GM12878 (cell line): ENCODE data around the gene SORBS1. TPM values are rescaled to one million over a fixed set of nuclear protein-coding genes. Genes with fewer than 3 reads are reported as not detected.

Experiments used
- ATAC-seq: fragments of 200-7000 bp; cut with Tn5 transposase; 3 replicates; pipeline ENCODE4 v1.9.1; 2020; ENCODE audit warnings: mild to moderate bottlenecking, moderate library complexity
- BruUV-seq: library from RNA; stranded (reverse); fragments of 400-500 nt; replicated peaks from 2 replicates; lab custom pipeline; 2021; lab: Mats Ljungman, UMichigan
- CTCF ChIA-PET: fragments of 300-600 bp; sonication (Branson Sonifier 250); formaldehyde crosslinking; extraction: SDS; loops from one replicate; lab custom pipeline; 2021; ENCODE audit warnings: inconsistent platforms; lab: Yijun Ruan, JAX
- POLR2A ChIA-PET: fragments of 350-600 bp; formaldehyde crosslinking; extraction: SDS; loops from one replicate; lab custom pipeline; 2021; ENCODE audit warnings: inconsistent platforms; lab: Charles Lee
- RAD21 ChIA-PET: fragments of 300-600 bp; sonication (Branson Sonifier 250); formaldehyde crosslinking; loops from one replicate; lab custom pipeline; 2023; ENCODE audit warnings: antibody characterized with exemption; ENCODE audit not compliant: unreplicated experiment; lab: Charles Lee
- SMC1A ChIA-PET: fragments of 300-600 bp; sonication (Branson Sonifier 250); formaldehyde crosslinking; loops from one replicate; lab custom pipeline; 2023; ENCODE audit not compliant: unreplicated experiment, uncharacterized antibody; lab: Charles Lee
- DNase-seq: peaks from one replicate; pipeline ENCODE4 v3.0.0-alpha.2; 2011; ENCODE audit warnings: low read depth, low spot score
- FAIRE-seq: peaks from 3 replicates; lab custom pipeline; 2011; peaks lifted over from hg19 to GRCh38; lab: Jason Lieb, UNC
- H2AFZ ChIP-seq: 2 replicates; pipeline ENCODE4 v1.6.0; 2011; ENCODE audit warnings: low read depth, low read length, control low read depth; ENCODE audit not compliant: control insufficient read depth
- H3K27ac ChIP-seq: 2 replicates; pipeline ENCODE4 v1.5.1; 2011; ENCODE audit warnings: control low read depth; ENCODE audit not compliant: control insufficient read depth, insufficient read depth
- H3K27me3 ChIP-seq, 2 experiments: replicated peaks in 1 of 2; 2 replicates each; pipeline versions ENCODE4 v1.6.0 to v1.6.1; 2011; ENCODE audit warnings: low read length in 1 of 2; ENCODE audit not compliant: control insufficient read depth in 2 of 2, insufficient read depth in 2 of 2
- H3K36me3 ChIP-seq, 2 experiments: 2 replicates each; pipeline ENCODE4 v1.5.1; 2011; ENCODE audit warnings: low read length in 1 of 2; ENCODE audit not compliant: control insufficient read depth in 2 of 2, insufficient read depth in 2 of 2
- H3K4me1 ChIP-seq: 2 replicates; pipeline ENCODE4 v1.6.1; 2011; ENCODE audit warnings: mild to moderate bottlenecking, low read length, moderate library complexity, mixed read lengths; ENCODE audit not compliant: control insufficient read depth, insufficient read depth
- H3K4me2 ChIP-seq: 2 replicates; pipeline ENCODE4 v1.6.0; 2011; ENCODE audit warnings: control low read depth; ENCODE audit not compliant: control insufficient read depth, insufficient read depth
- H3K4me3 ChIP-seq: fragments of 200-600 bp; sonication (generic); 2 replicates; pipeline ENCODE4 v1.5.1; 2016
- H3K79me2 ChIP-seq: 2 replicates; pipeline ENCODE4 v1.6.0; 2011; ENCODE audit warnings: low read length; ENCODE audit not compliant: control insufficient read depth, insufficient read depth
- H3K9ac ChIP-seq: 2 replicates; pipeline ENCODE4 v1.8.0; 2011; ENCODE audit warnings: low read length, control low read depth, mixed read lengths; ENCODE audit not compliant: control insufficient read depth, insufficient read depth
- H3K9me3 ChIP-seq: replicated peaks from 3 replicates; pipeline ENCODE4 v1.5.1; 2011; ENCODE audit warnings: mild to moderate bottlenecking, low read length; ENCODE audit not compliant: control insufficient read depth, insufficient read depth
- H4K20me1 ChIP-seq: 2 replicates; pipeline ENCODE4 v1.6.0; 2011; ENCODE audit not compliant: control insufficient read depth, insufficient read depth
- HDAC6 ChIP-seq: fragments of 200-600 bp; sonication (generic); IDR thresholded peaks from one replicate; pipeline ENCODE4 v1.8.0; 2017; ENCODE audit warnings: antibody characterized with exemption; ENCODE audit not compliant: unreplicated experiment
- MLLT1 ChIP-seq: fragments of 450-650 bp; IDR thresholded peaks from 2 replicates; pipeline ENCODE4 v1.6.1; 2016; ENCODE audit warnings: mild to moderate bottlenecking
- NKRF ChIP-seq: fragments of 450-650 bp; conservative IDR thresholded peaks from 2 replicates; pipeline ENCODE4 v1.6.1; 2017; ENCODE audit warnings: mild to moderate bottlenecking, moderate library complexity
- RBBP5 ChIP-seq: fragments of 200-600 bp; sonication (generic); conservative IDR thresholded peaks from 2 replicates; pipeline ENCODE4 v1.6.1; 2016
- SMARCA5 ChIP-seq: fragments of 450-650 bp; IDR thresholded peaks from 2 replicates; pipeline ENCODE4 v1.6.1; 2017; ENCODE audit warnings: mild to moderate bottlenecking
- SPI1 ChIP-seq: IDR thresholded peaks from 2 replicates; pipeline ENCODE4 v1.6.1; 2011; ENCODE audit warnings: low read depth, mild to moderate bottlenecking, low read length, moderate library complexity, borderline replicate concordance; ENCODE audit not compliant: insufficient read depth
- SREBF1 ChIP-seq: IDR thresholded peaks from 2 replicates; pipeline ENCODE4 v1.6.1; 2012; ENCODE audit warnings: mild to moderate bottlenecking, low read length
- ZBTB11 ChIP-seq: fragments of 450-650 bp; formaldehyde crosslinking; IDR thresholded peaks from 2 replicates; pipeline ENCODE4 v1.5.0; 2022; ENCODE audit warnings: mild to moderate bottlenecking, missing genetic modification characterization
- ZNF384 ChIP-seq: IDR thresholded peaks from 2 replicates; pipeline ENCODE4 v1.6.1; 2012; ENCODE audit warnings: low read depth, mild to moderate bottlenecking, low read length, improper control_type of control experiment, borderline replicate concordance
- WGBS: methylation state at CpG from one replicate; pipeline ENCODE4 v1.1.6; 2016; ENCODE audit warnings: low lambda C conversion rate; ENCODE audit not compliant: insufficient replicate concordance, insufficient coverage; ENCODE audit errors: missing lambda C conversion rate; 5-methylcytosine and 5-hydroxymethylcytosine counted together
- in situ Hi-C: fragments of 300-500 bp; cut with MboI; formaldehyde crosslinking; loops from 9 replicates; pipeline ENCODE4 v1.14.3; 2018; ENCODE audit warnings: mixed read lengths
- intact Hi-C: fragments of 100-400 bp; cut with micrococcal nuclease; formaldehyde crosslinking; loops from one replicate; pipeline ENCODE4 v1.14.2; 2022; ENCODE audit not compliant: unreplicated experiment
- polyA plus RNA-seq, 11 experiments: library from polyadenylated mRNA; depleted of rRNA in 4 of 11; unstranded in 6 of 11; stranded (reverse) in 5 of 11; fragments of >200 nt; fragmentation: Nextera tagmentation in 4 of 11; fragmentation: Illumina TruSeq in 1 of 11; extraction: Ambion mirVana in 4 of 11; extraction: Trizol in 1 of 11; gene quantifications; 1 replicate in 1 of 11; 2 replicates in 10 of 11; pipeline versions ENCODE4 v1.2.1 to v1.2.3, GENCODE V29; 2011 to 2016; ENCODE audit warnings: inconsistent platforms in 2 of 11, missing spikeins in 2 of 11, low read depth in 1 of 11
- total RNA-seq, 4 experiments: library from RNA; depleted of rRNA in 3 of 4; stranded (reverse); fragments of >200 nt in 3 of 4; fragmentation: Illumina TruSeq in 1 of 4; extraction: Trizol in 1 of 4; gene quantifications; 2 replicates each; pipeline versions ENCODE4 v1.2.1 to v1.2.3, GENCODE V29; 2013 to 2021

SORBS1 gene
- total and polyA plus RNA-seq, 10 of the 15 experiments (the other 5 are each of a cell fraction or from before 2014, with no cell fraction given) = 0.13 to 0.75 (median 0.39) TPM

- TF ChIP-seq MLLT1 = no peak
- TF ChIP-seq, all 136 proteins: peak for 0
- RAD21 ChIA-PET = interaction anchor here (1.1 kb wide), 1 partner anchor 38 kb away, joined by 3 read pairs; no protein-coding TSS in a partner anchor
- no peaks in the 10 kb centered on the region for H3K36me3 ChIP-seq
- no peaks in the 10 kb centered on the region for H4K20me1 ChIP-seq
- CTCF ChIA-PET = interaction anchor here (0.7 to 2.6 kb wide), 5 partner anchors 13 to 39 kb away, joined by 3 to 19 read pairs (median 5); no protein-coding TSS in a partner anchor
- no peak overlapping the region for H3K27ac ChIP-seq
- H3K4me2 ChIP-seq = no peak overlapping the region
- WGBS = 49% methylated on average over 5 of the region's 5 CpGs
- no peaks in the 10 kb centered on the region for H3K9me3 ChIP-seq
- H3K27me3 ChIP-seq = no peaks in the 10 kb centered on the region; a peak in 2 of 4 replicates
- H3K4me1 ChIP-seq = no peaks in the 10 kb centered on the region
- no peak for FAIRE-seq
- POLR2A ChIA-PET = no interaction called here
- DNase-seq = no peak
- SMC1A ChIA-PET = interaction anchor here (0.7 to 2.0 kb wide), 4 partner anchors 10 to 235 kb away, joined by 3 to 5 read pairs (median 3); no protein-coding TSS in a partner anchor
- intact Hi-C loops (no loop called here), in situ Hi-C loops (no loop called here)
- H3K79me2 ChIP-seq = no peaks in the 10 kb centered on the region
- H3K9ac ChIP-seq = no peak overlapping the region
- H3K4me3 ChIP-seq = no peak overlapping the region
- H2AFZ ChIP-seq = no peak overlapping the region
- BruUV-seq = no TSS peak
- ATAC-seq = no peak
Observed at GRCh38 chr10:95413588-95413987, 147.6 kb downstream of the SORBS1 start.

GRCh38 chr10:95411635-95412034, 149.5 kb downstream of the SORBS1 start:
- BruUV-seq = no TSS peak
- RAD21 ChIA-PET = no interaction called here
- no peak overlapping the region for H3K27ac ChIP-seq
- TF ChIP-seq ZNF384 (no peak), SMARCA5 (no peak), ZBTB11 (CRISPR knock-in tag) (no peak), SPI1 (no peak), NKRF (no peak), HDAC6 (no peak), RBBP5 (no peak), SREBF1 (no peak)

More at GRCh38 chr10:95411635-95412034, 149.5 kb downstream of the SORBS1 start:
- H2AFZ ChIP-seq = no peak overlapping the region
- SMC1A ChIA-PET = interaction anchor here (1.3 to 1.4 kb wide), 2 partner anchors 15 to 114 kb away, joined by 3 read pairs; no protein-coding TSS in a partner anchor
- CTCF ChIA-PET = interaction anchor here (0.8 to 2.3 kb wide), 4 partner anchors 14 to 213 kb away, joined by 3 to 19 read pairs (median 5); no protein-coding TSS in a partner anchor
- 49% methylated on average over 4 of the region's 4 CpGs for WGBS
- no peaks in the 10 kb centered on the region; a peak in 2 of 4 replicates for H3K27me3 ChIP-seq
- ATAC-seq (no peak), FAIRE-seq (no peak), DNase-seq (no peak)
- H3K4me3 ChIP-seq = no peak overlapping the region
- no peaks in the 10 kb centered on the region for H3K36me3 ChIP-seq
- no peak overlapping the region for H3K9ac ChIP-seq
- no peak overlapping the region for H3K4me2 ChIP-seq
- in situ Hi-C loops (no loop called here), intact Hi-C loops (no loop called here)
- POLR2A ChIA-PET = no interaction called here
- H3K9me3 ChIP-seq = no peaks in the 10 kb centered on the region
- no peaks in the 10 kb centered on the region for H4K20me1 ChIP-seq
- H3K79me2 ChIP-seq = no peaks in the 10 kb centered on the region
- no peaks in the 10 kb centered on the region for H3K4me1 ChIP-seq
